Activated CD4-positive, alpha-beta T cell treated with anti-CD3 and anti-CD28 coated beads, Interleukin-2, amount 10 ng/mL, durations not matched to agents 7 days and 5 days (primary cell): ENCODE measurements around the gene RFPL2. TPM values are rescaled to one million over a fixed set of nuclear protein-coding genes. Genes with fewer than 3 reads are reported as not detected.

Experiments used
- CTCF ChIA-PET: fragments of 350-600 bp; sonication (Branson Sonifier 250); formaldehyde crosslinking; loops from one replicate; lab custom pipeline; 2021; ENCODE audit warnings: antibody characterized with exemption; lab: Charles Lee
- POLR2A ChIA-PET: fragments of 350-600 bp; sonication (Branson Sonifier 250); formaldehyde crosslinking; loops from one replicate; lab custom pipeline; 2021; ENCODE audit warnings: antibody characterized with exemption; lab: Charles Lee
- DNase-seq: peaks from one replicate; pipeline ENCODE4 v3.0.0-alpha.2; 2020
- H3K27ac Mint-ChIP-seq: one replicate; pipeline ENCODE4 v1.8.0; 2021; ENCODE audit warnings: mild to moderate bottlenecking, moderate library complexity, mixed read lengths
- H3K27me3 Mint-ChIP-seq: one replicate; pipeline ENCODE4 v1.8.0; 2021; ENCODE audit warnings: mixed read lengths
- H3K36me3 Mint-ChIP-seq: one replicate; pipeline ENCODE4 v1.8.0; 2021; ENCODE audit warnings: low read depth, mixed read lengths
- H3K4me1 Mint-ChIP-seq: one replicate; pipeline ENCODE4 v1.8.0; 2021; ENCODE audit warnings: mixed read lengths
- H3K4me3 Mint-ChIP-seq: one replicate; pipeline ENCODE4 v1.8.0; 2021; ENCODE audit warnings: mild to moderate bottlenecking, moderate library complexity, mixed read lengths
- H3K9me3 Mint-ChIP-seq: one replicate; pipeline ENCODE4 v1.8.0; 2021; ENCODE audit warnings: mixed read lengths
- total RNA-seq, 2 experiments: library from RNA; stranded (reverse); gene quantifications; one replicate each; pipeline ENCODE4 v1.2.3, GENCODE V29; 2021

RFPL2 gene
- total RNA-seq, result under 1 TPM in 1 of 2 experiments, not detected in 1; 0.30 TPM

DNA sequence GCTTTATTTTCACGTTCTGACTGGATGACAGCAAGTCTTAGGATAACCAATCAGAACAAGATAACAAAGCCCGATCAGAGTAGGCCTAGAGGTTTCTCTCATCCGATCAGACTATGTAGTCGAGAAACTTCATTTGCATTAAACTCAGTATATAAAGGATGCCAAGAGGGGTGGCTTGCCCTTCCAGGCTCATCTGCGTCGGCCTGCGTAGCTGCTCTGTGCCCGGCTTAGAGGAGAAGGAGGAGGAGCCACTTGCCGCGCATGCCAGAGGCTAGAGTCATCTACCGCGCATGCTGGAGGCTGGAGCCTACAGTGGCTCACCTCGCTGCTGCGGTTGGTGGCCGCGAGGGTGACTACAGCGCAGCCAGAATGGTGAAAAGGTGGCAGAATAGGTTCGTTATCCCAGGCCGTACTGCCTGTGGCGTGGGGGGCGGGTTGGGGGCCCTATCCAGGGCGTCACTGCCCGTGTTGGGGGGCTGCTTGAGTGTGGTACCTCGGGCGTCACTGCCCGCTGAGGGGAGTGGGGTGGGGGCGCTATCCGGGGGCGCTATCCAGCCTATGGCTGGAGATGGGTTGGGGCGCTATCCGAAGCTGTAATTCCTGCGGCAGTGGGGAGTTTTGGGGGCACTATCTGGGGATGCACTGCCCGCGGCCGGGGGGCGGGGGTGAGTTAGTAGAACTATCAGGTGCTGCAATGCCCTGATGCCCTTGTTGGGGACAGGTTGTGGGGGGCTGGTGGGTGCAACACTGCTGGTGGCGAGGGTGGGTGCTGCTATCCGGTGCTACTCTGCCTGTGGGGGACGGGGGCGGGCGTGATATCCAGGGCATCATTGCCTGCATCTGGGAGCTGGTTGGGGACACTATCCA, at the start of gene RFPL2:
RFPL2 (minus strand) TSS at position 218 of the 867 bp plus-strand sequence. CDS start 2,622 bp downstream, outside the sequence.
- CTCF ChIA-PET, result no interaction called here
- H3K27ac Mint-ChIP-seq, result peak within 1 kb of the TSS; percentile 69

DNA sequence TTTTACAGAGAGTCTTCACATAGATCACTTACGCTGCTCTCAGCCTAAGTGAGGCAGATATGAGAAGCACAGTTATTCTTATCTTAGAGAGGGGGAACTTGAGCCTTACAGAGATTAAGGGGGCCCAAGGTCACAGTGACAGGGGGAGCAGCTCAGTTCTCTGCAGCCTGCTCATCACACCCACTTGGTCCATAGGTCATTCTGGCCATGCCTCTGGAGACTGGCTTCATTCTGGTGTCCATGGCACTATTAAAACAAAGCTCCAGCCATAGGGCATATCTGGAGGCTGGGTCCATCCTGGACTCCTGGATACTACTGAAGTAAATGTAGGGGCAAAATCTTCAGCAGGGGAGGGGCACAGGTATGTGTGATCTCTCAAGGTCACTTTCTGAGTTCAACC, 44.4 kb upstream of the RFPL2 start:
- H3K4me3 Mint-ChIP-seq, result no peak overlapping the region
- no peaks in the 10 kb centered on the region for H3K4me1 Mint-ChIP-seq
- no peaks in the 10 kb centered on the region for H3K9me3 Mint-ChIP-seq
- POLR2A ChIA-PET, result no interaction called here
- CTCF ChIA-PET, result interaction anchor here (0.6 kb wide), 1 partner anchor 292 kb away, joined by 3 read pairs; no protein-coding TSS in a partner anchor
- DNase-seq, result no peak
- H3K27me3 Mint-ChIP-seq, result peaks cover 38% of the 10 kb centered on the region
- H3K27ac Mint-ChIP-seq, result no peak overlapping the region
- no peaks in the 10 kb centered on the region for H3K36me3 Mint-ChIP-seq

More for the DNA sequence above, at the start of gene RFPL2:
- Mint-ChIP-seq H3K36me3 (no peaks in the 10 kb centered on the region), H3K4me1 (peaks cover 50% of the 10 kb centered on the region), H3K9me3 (no peaks in the 10 kb centered on the region), H3K4me3 (peak within 1 kb of the TSS; percentile 52), H3K27me3 (peaks cover 20% of the 10 kb centered on the region)
- POLR2A ChIA-PET, result no interaction called here
- DNase-seq, result peak; percentile 30

DNA sequence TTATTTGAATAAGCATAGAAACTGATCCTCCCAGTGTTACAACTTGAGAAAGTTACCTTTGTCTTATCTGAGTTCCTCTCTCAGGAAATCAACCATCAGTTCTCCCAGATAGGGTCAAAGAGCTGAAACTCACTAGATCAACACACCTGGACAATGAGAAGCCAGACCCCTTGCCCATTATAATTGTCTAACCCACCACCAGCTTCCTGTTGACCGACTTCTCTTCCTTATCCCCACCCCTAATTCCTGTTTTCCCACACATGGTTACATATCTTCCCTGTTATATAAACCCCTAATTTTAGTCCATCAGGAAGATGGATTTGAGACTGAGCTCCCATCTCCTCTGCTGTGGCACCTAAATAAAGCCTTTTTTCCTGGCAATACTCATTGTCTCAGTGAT, 43.4 kb upstream of the RFPL2 start:
- no peak overlapping the region for H3K4me3 Mint-ChIP-seq
- no peak for DNase-seq
- H3K4me1 Mint-ChIP-seq, result no peaks in the 10 kb centered on the region
- ChIA-PET POLR2A (no interaction called here), CTCF (no interaction called here)
- no peaks in the 10 kb centered on the region for H3K36me3 Mint-ChIP-seq
- peaks cover 41% of the 10 kb centered on the region for H3K27me3 Mint-ChIP-seq
- no peak overlapping the region for H3K27ac Mint-ChIP-seq
- no peaks in the 10 kb centered on the region for H3K9me3 Mint-ChIP-seq

DNA sequence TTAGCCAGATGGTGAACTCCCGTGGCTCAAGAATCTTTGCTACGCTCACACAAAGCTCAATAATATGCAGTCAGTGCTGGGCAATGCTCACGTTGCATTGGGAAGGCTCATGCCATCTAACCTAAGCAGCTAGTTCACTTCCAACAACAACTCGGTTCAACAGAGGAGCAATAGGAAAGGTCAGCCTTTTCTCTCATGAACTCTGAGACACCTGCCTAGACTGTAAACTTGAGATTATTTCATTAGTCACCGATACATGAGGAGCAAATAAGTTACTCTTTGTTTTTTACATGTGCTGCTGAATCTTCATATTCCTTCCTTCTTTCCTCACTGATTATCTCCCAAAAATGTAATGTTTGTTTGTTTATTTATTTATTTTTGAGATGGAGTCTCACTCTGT, 41.3 kb upstream of the RFPL2 start:
- CTCF ChIA-PET, result no interaction called here
- no peak for DNase-seq
- Mint-ChIP-seq H3K36me3 (no peaks in the 10 kb centered on the region), H3K4me1 (no peaks in the 10 kb centered on the region), H3K4me3 (no peak overlapping the region), H3K27me3 (peaks cover 37% of the 10 kb centered on the region), H3K27ac (no peak overlapping the region), H3K9me3 (no peaks in the 10 kb centered on the region)
- POLR2A ChIA-PET, result no interaction called here

DNA sequence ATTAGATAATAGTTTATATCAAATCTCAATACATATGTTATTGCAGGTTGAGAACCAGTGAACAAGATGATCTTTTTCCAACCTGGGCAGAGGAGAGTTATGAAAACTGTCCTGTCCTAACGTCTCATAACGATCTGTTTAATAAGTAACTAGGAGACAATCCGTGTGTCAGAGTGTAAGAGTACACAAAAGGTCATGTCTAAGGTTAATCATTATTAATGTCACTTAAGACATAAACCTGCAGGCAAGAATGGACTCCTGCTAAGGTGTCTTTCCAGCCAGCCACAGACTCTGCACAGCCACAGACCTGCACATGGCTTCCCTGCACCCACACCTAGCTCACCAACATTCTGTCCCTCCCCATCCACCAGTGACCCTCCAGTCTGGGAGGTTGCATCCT, 40.2 kb upstream of the RFPL2 start:
- no peak overlapping the region for H3K4me3 Mint-ChIP-seq
- ChIA-PET POLR2A (no interaction called here), CTCF (no interaction called here)
- no peaks in the 10 kb centered on the region for H3K36me3 Mint-ChIP-seq
- peaks cover 36% of the 10 kb centered on the region for H3K27me3 Mint-ChIP-seq
- no peak overlapping the region for H3K27ac Mint-ChIP-seq
- H3K9me3 Mint-ChIP-seq, result no peaks in the 10 kb centered on the region
- H3K4me1 Mint-ChIP-seq, result no peaks in the 10 kb centered on the region
- no peak for DNase-seq

DNA sequence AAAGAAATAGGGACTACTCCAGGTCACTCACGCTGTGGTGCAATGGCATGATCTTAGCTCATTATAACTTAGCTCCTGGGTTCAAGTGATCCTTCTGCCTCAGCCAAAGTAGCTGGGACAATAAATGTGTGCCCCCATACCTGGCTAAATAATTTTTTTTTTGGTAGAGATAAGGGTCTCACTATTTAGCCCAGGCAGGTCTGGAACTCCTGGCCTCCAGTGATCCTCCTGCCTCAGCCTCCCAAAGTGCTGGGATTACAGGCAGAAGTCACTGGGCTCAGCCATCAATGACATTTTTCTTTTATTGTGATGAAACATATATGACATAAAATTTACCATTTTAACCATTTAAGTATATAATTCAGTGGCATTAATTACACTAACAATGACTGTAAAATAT, 39.7 kb upstream of the RFPL2 start:
- H3K9me3 Mint-ChIP-seq, result no peaks in the 10 kb centered on the region
- no peaks in the 10 kb centered on the region for H3K36me3 Mint-ChIP-seq
- no peak overlapping the region for H3K27ac Mint-ChIP-seq
- peaks cover 32% of the 10 kb centered on the region for H3K27me3 Mint-ChIP-seq
- POLR2A ChIA-PET, result no interaction called here
- CTCF ChIA-PET, result no interaction called here
- no peaks in the 10 kb centered on the region for H3K4me1 Mint-ChIP-seq
- no peak overlapping the region for H3K4me3 Mint-ChIP-seq
- DNase-seq, result no peak

DNA sequence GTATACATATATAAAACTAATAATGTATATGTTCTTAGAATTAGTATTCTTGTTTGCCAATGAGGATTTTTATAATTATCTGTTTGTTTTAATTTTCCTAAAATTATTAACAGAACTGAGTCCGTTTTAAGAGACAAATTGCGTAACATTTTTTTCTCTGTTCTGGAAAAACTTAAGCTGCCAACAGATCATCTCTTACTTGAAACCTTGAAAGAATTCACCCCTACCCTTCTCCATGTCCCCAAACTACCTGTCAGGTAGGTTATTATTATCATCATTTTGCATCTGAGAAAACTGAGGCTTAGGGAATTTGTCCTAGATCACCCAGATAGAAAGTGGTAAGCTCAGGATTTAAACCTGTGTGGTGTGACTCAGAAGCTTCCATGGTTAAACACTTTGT, 35.6 kb upstream of the RFPL2 start:
- DNase-seq, result no peak
- Mint-ChIP-seq H3K4me1 (no peaks in the 10 kb centered on the region), H3K9me3 (no peaks in the 10 kb centered on the region), H3K27ac (no peak overlapping the region), H3K36me3 (no peaks in the 10 kb centered on the region), H3K4me3 (no peak overlapping the region), H3K27me3 (peaks cover 23% of the 10 kb centered on the region)
- CTCF ChIA-PET, result no interaction called here
- POLR2A ChIA-PET, result no interaction called here

DNA sequence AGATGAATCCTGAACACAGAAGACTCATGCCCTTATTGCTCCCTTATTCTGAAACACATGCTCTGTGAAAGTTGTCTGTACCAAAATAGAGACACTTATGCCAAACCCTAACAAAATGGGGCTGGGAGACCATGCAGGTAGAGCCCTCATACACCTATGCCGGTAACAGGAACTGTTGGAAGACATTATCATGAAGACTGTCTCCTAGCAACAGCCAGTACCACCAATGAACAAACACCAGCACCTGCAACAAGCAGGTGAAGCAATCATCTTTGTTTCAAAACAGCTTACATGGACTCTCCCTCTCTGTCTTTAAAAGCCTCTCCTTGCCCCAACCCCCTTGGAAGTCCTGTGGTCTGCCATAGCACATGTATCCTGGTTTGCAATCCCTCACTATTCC, 33.0 kb upstream of the RFPL2 start:
- Mint-ChIP-seq H3K27ac (no peak overlapping the region), H3K27me3 (peaks cover 23% of the 10 kb centered on the region), H3K4me1 (no peaks in the 10 kb centered on the region), H3K9me3 (no peaks in the 10 kb centered on the region), H3K36me3 (no peaks in the 10 kb centered on the region), H3K4me3 (no peak overlapping the region)
- DNase-seq, result no peak
- CTCF ChIA-PET, result no interaction called here
- POLR2A ChIA-PET, result no interaction called here

DNA sequence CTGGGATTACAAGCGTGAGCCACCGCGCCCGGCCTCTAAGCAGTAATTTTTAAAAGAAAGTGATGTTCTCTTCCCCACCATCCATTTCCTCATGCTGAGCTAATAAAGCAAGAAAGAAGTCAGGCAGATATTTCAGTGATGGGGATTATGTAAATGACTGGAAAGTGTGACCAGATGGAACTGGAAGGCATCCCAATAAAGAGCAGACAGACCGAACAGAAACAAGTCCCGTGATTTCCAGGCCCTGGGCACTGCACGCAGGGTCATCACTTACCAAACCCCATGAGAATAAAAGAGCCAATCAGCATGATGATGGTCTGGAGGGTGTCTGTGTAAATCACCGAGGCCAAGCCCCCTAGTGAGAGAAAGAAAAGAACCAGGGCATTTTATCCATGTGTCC, 32.1 kb upstream of the RFPL2 start:
- no peak overlapping the region for H3K4me3 Mint-ChIP-seq
- no peak for DNase-seq
- POLR2A ChIA-PET, result no interaction called here
- no peaks in the 10 kb centered on the region for H3K4me1 Mint-ChIP-seq
- H3K27ac Mint-ChIP-seq, result no peak overlapping the region
- H3K9me3 Mint-ChIP-seq, result no peaks in the 10 kb centered on the region
- H3K36me3 Mint-ChIP-seq, result no peaks in the 10 kb centered on the region
- CTCF ChIA-PET, result no interaction called here
- peaks cover 23% of the 10 kb centered on the region for H3K27me3 Mint-ChIP-seq

DNA sequence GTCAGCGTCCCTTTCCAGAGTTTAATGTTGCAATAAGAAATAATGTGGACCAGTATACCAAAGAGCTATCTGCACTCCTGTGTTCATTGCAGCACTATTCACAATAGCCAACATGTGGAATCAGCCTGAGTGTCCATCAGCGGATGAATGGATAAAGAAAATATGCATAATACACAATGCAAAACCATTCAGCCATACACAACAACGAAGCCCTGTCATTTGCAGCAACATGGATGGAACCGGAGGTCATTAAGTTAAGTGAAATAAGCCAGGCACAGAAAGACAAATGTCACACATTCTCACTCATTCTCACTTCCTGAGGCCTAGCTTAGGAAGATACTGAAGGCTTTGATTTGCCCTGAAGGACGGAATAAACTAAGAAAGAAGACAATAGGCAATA, 28.2 kb upstream of the RFPL2 start:
- Mint-ChIP-seq H3K27ac (no peak overlapping the region), H3K36me3 (no peaks in the 10 kb centered on the region), H3K9me3 (no peaks in the 10 kb centered on the region), H3K27me3 (peaks cover 22% of the 10 kb centered on the region), H3K4me1 (no peaks in the 10 kb centered on the region), H3K4me3 (no peak overlapping the region)
- DNase-seq, result no peak
- ChIA-PET CTCF (no interaction called here), POLR2A (no interaction called here)

DNA sequence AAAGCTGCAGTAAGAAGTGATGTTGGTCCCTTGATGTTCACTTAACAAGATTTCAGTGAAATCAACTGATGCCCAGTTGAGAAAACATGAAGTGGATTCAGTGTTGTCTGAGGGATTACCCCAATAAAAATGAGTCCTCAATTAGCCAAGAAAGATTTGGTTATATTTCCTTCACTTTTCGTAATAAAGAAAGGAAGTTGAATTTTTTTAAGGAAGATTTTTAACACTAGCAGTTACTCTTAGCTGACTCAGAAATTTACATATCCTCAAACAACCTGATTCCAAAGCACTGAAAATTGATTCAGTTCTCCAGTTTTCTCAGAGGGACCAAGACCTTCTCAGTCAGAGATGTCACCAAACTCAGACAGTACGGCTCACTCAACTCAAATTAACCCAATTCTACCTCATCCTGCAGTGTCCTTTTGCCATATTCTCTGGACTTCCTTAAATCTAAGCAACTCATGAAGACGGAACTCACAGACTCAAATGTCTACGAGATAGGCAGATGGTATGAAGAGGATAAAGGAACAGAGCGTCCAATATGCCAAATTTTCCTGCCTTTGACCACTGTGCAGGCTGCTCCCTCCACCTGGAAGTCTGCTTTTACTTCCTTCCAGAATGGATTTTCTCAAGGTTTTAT, 27.4 kb upstream of the RFPL2 start:
- Mint-ChIP-seq H3K27ac (no peak overlapping the region), H3K27me3 (peaks cover 17% of the 10 kb centered on the region), H3K4me1 (no peaks in the 10 kb centered on the region), H3K9me3 (no peaks in the 10 kb centered on the region), H3K4me3 (no peak overlapping the region), H3K36me3 (no peaks in the 10 kb centered on the region)
- CTCF ChIA-PET, result no interaction called here
- DNase-seq, result no peak
- POLR2A ChIA-PET, result no interaction called here

DNA sequence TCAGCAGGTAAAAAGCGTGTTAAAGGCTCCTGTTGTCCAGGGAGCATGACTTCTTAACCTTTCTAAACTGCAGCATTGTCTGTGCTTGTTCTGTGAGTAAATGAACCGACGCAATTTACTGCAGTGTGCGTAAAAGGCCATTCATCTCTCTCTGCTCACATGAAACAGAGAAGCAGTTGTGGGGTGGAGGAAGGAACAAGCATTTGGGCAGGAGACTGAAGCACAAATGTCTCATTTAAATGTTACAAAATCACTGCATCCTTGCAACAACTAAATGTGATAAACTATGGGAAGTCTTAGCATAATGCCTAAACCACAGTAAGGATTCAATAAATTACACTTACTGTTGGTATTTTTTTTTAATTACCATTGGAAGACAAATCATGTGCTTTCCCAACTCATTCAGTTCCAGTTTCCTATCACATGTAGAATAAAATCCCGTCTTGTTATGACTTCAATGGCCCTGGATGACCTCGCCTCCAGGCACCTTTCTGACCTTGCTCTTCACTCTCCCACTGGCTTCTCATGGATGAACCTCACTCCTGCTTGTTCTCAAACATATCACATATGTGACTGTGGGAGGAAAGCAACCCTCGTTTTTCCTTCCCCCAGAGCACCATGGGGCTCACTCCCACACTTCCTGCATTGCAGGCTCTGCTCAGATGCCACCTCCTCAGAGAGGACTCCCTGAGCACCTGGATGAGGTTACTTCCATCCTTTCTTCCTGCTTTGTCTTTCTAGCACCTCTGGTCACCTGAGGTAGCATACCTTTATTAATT, 21.6 kb upstream of the RFPL2 start:
- DNase-seq, result no peak
- CTCF ChIA-PET, result no interaction called here
- Mint-ChIP-seq H3K4me1 (no peaks in the 10 kb centered on the region), H3K27me3 (peaks cover 21% of the 10 kb centered on the region), H3K4me3 (no peak overlapping the region), H3K9me3 (no peaks in the 10 kb centered on the region), H3K36me3 (no peaks in the 10 kb centered on the region), H3K27ac (no peak overlapping the region)
- POLR2A ChIA-PET, result no interaction called here

DNA sequence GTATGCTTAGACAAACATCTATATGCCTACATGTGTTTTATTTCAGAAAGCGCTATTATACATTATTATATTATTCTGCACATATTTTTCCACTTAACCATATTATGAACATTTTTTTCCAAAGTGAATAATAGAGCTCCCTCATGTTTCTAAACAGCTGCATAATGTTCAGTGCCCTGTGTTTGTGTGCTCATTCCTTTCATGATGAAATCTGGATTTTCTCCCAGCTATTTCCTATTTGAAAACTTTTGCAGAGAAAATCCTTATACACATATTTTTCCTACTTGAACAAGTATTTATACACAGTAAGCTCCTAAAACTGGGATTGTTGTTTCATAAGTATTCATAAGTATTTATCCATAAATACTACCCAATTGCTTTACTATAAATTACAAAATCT, 18.1 kb upstream of the RFPL2 start:
- Mint-ChIP-seq H3K36me3 (no peaks in the 10 kb centered on the region), H3K27me3 (peaks cover 24% of the 10 kb centered on the region), H3K4me3 (no peak overlapping the region), H3K9me3 (no peaks in the 10 kb centered on the region), H3K27ac (no peak overlapping the region), H3K4me1 (no peaks in the 10 kb centered on the region)
- ChIA-PET POLR2A (no interaction called here), CTCF (interaction anchor here (1.0 kb wide), 1 partner anchor 9 kb away, joined by 4 read pairs; no protein-coding TSS in a partner anchor)
- no peak for DNase-seq
